Right lobe of liver (tissue), 6 donors: Measurements from ENCODE around the gene PFKFB4. TPM values are rescaled to one million over a fixed set of nuclear protein-coding genes. Genes with fewer than 3 reads are reported as not detected.

Experiments
- ATAC-seq, 4 donors: fragments of 200-7000 bp; cut with Tn5 transposase; one replicate each; pipeline ENCODE4 v1.9.1; 2020; ENCODE audit warnings: mild to moderate bottlenecking in 4 of 4, moderate library complexity in 4 of 4
- DNase-seq, 3 donors: peaks; one replicate each; pipeline ENCODE4 v3.0.0-alpha.2; 2020
- H3K27ac ChIP-seq, 3 donors: fragments of 200-600 bp; one replicate each; pipeline ENCODE4 v1.8.0; 2022
- H3K27me3 ChIP-seq, 2 donors: fragments of 200-600 bp; one replicate each; pipeline ENCODE4 v1.8.0; 2022
- H3K36me3 ChIP-seq, 4 donors: fragments of 200-600 bp; sonication (generic) in 1 of 4; one replicate each; pipeline versions ENCODE4 v1.5.1 to v1.8.0; 2017 to 2022; ENCODE audit warnings: control low read depth in 1 of 4
- H3K4me1 ChIP-seq, 4 donors: fragments of 200-600 bp; sonication (generic) in 1 of 4; one replicate each; pipeline versions ENCODE4 v1.5.1 to v1.8.0; 2017 to 2022; ENCODE audit warnings: control low read depth in 1 of 4
- H3K4me3 ChIP-seq, 3 donors: fragments of 200-600 bp; one replicate each; pipeline ENCODE4 v1.8.0; 2022
- H3K9me3 ChIP-seq, 4 donors: fragments of 200-600 bp; sonication (generic) in 1 of 4; one replicate each; pipeline versions ENCODE4 v1.5.1 to v1.8.0; 2017 to 2022; ENCODE audit warnings: control low read depth in 1 of 4
- POLR2A ChIP-seq: fragments of 450-650 bp; IDR thresholded peaks from one replicate; pipeline ENCODE4 v1.6.1; 2017; ENCODE audit warnings: antibody characterized with exemption, mild to moderate bottlenecking
- WGBS: methylation state at CpG from one replicate; pipeline ENCODE4 v1.1.6; 2018; ENCODE audit warnings: low coverage, low lambda C conversion rate; ENCODE audit not compliant: insufficient coverage; ENCODE audit errors: missing lambda C conversion rate; 5-methylcytosine and 5-hydroxymethylcytosine counted together
- intact Hi-C, 2 donors: fragments of 100-400 bp; cut with DNase I; formaldehyde crosslinking; loops; one replicate each; pipeline versions ENCODE4 v1.11.2 to v1.14.1; 2022
- total RNA-seq, 6 experiments: library from RNA; depleted of rRNA in 2 of 6; stranded (reverse); fragments of >200 nt in 2 of 6; fragmentation: NEBNext Ultra II Directional in 3 of 6; extraction: Animal tissue kit (Norgen Biotek cat#: 25700) in 3 of 6; gene quantifications; one replicate each; pipeline versions ENCODE4 v1.1.0 to v1.2.4, GENCODE V29; 2016 to 2023
- TF ChIP-seq, protein P1 (sequence below), 4 donors: fragments of 200-600 bp in 3 of 4; fragments of 450-650 bp in 1 of 4; IDR thresholded peaks; one replicate each; pipeline versions ENCODE4 v1.5.1 to v1.8.0; 2016 to 2022; ENCODE audit warnings: antibody characterized with exemption in 4 of 4, mild to moderate bottlenecking in 2 of 4
- donor health status: DM: no; HTN: yes; CAD: no.
- donor health status: DM: no; HTN: no; CAD: no.
- donor health status: DM: no; HTN: no; CAD: no.
- donor health status: DM: no; HTN: yes; CAD: no.
- donor health status: DM: no; HTN: yes; CAD: no.

The PFKFB4 gene
- total RNA-seq, 6 experiments from 2014 or later = 0.59 to 10.8 (median 1.4) TPM

DNA sequence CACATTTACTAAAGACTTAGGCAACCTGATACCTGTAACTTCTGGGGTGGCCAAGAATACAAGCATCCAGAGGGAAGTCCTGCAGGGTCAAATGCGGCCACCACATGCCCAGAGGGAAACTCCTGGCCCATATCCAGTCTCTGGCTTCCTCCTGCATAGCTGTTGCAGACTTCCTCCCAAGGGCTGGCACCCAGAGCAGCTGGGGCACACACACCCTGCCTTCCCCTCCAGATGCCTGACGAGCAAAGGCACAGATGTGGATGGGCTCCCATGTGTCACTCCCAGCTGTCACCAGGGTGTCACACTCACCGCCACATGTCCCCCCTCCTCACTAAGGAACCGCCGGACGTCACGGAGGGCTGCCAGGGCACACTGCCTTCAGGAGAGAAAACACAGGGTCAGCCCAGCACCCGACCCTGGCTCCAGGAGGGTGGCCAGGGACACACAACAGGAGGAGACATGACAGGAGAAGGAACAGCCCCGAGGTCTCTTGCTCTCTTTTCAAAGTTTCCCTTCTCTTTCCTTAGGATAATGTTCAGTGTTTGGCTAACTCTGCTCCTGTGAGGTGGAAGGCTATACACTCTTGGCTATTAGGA is 13.2 kb downstream of the PFKFB4 start:
- intact Hi-C loops = no loop called here
- H3K27me3 ChIP-seq = no peaks in the 10 kb centered on the region
- DNase-seq (peak in 1 of 3 donors; percentile 50), ATAC-seq (peak; percentile 46 to 58 (median 52))
- no peak overlapping the region for H3K27ac ChIP-seq
- H3K9me3 ChIP-seq = no peaks in the 10 kb centered on the region
- H3K4me3 ChIP-seq = no peak overlapping the region
- H3K36me3 ChIP-seq = no peaks in the 10 kb centered on the region
- peaks cover 0 to 3% (median 0%) of the 10 kb centered on the region in 4 donors for H3K4me1 ChIP-seq
- WGBS = 23% methylated on average over 3 of the region's 9 CpGs
- no peak for TF ChIP-seq POLR2A
- TF ChIP-seq, protein P1, sequence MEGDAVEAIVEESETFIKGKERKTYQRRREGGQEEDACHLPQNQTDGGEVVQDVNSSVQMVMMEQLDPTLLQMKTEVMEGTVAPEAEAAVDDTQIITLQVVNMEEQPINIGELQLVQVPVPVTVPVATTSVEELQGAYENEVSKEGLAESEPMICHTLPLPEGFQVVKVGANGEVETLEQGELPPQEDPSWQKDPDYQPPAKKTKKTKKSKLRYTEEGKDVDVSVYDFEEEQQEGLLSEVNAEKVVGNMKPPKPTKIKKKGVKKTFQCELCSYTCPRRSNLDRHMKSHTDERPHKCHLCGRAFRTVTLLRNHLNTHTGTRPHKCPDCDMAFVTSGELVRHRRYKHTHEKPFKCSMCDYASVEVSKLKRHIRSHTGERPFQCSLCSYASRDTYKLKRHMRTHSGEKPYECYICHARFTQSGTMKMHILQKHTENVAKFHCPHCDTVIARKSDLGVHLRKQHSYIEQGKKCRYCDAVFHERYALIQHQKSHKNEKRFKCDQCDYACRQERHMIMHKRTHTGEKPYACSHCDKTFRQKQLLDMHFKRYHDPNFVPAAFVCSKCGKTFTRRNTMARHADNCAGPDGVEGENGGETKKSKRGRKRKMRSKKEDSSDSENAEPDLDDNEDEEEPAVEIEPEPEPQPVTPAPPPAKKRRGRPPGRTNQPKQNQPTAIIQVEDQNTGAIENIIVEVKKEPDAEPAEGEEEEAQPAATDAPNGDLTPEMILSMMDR (IDR thresholded peaks at IDR 0.05) = no peak

DNA sequence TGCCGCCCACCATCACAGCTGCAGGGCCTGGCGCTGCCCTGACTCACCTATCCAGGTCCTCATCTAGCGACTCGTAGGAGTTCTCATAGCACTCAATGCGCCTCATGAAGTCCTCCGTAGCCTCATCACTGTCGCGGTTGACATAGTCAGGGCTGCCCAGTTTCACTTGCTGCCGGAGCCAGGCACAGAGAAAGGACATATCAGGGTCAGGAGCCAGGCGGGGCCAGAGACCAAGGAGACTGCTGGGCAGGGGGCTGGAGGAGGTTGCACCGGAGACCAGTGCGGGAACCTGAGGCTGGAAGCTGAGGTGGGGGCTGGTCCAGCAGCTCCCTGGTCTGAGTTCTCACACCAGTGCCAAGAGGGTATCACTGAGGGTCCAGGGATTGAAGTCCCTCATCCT is 18.2 kb downstream of the PFKFB4 start:
- intact Hi-C loops = no loop called here
- no CpG with 5 or more reads among the region's 12 CpGs for WGBS
- Histone ChIP-seq H3K27ac (no peak overlapping the region), H3K36me3 (no peaks in the 10 kb centered on the region), H3K4me3 (no peak overlapping the region), H3K27me3 (no peaks in the 10 kb centered on the region), H3K4me1 (no peaks in the 10 kb centered on the region), H3K9me3 (no peaks in the 10 kb centered on the region)
- DNase-seq (no peak), ATAC-seq (no peak)
- TF ChIP-seq POLR2A = no peak
- TF ChIP-seq, protein P1 (IDR thresholded peaks at IDR 0.05) = no peak

DNA sequence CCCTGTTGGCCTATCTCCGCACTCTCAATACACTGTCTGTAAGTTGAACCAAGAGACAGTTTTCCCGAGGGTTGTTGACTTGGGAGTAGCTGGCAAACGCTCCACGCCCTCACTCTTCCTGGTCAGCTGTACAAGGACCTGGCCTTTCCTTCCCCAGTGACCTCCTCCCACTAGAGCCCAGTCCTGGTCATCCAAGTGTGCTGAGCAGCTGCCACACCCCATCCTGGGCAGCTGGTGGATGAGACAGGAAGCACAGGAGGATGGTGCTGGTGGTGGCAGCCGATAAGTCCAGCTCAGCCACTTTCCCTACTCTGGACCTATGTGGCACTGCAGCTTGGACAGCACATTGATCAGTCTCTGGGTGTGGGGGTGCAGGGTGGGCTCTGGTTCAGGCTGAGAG is 19.8 kb downstream of the PFKFB4 start:
- no peak overlapping the region for H3K27ac ChIP-seq
- no peaks in the 10 kb centered on the region for H3K9me3 ChIP-seq
- H3K4me3 ChIP-seq = no peak overlapping the region
- H3K27me3 ChIP-seq = no peaks in the 10 kb centered on the region
- TF ChIP-seq POLR2A = no peak
- TF ChIP-seq, protein P1 (IDR thresholded peaks at IDR 0.05) = no peak
- H3K36me3 ChIP-seq = no peaks in the 10 kb centered on the region
- ATAC-seq (no peak), DNase-seq (no peak)
- WGBS = 85% methylated on average over 4 of the region's 5 CpGs
- intact Hi-C loops = no loop called here
- no peaks in the 10 kb centered on the region for H3K4me1 ChIP-seq

DNA sequence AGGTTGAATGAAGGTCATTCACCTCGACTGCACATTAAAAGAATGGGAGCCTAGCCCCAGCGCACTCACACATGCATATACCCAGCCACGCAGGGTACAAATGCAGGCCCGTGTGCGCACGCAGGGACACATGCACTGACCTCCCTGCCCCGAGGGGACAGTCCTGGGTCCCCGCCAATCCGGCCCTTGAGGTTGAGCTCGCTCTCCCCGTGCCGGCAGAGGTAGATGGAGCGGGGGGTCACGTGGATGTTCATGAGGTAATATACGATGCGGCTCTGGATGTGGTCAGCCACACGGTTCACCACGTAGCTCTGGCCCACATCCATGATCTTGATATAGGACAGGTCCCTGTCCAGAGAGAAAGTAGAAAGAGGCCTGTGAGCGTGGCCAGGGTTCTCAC is 20.5 kb downstream of the PFKFB4 start:
- 100% methylated on average over 9 of the region's 19 CpGs for WGBS
- Histone ChIP-seq H3K4me1 (no peaks in the 10 kb centered on the region), H3K36me3 (no peaks in the 10 kb centered on the region), H3K9me3 (no peaks in the 10 kb centered on the region), H3K27ac (no peak overlapping the region), H3K27me3 (no peaks in the 10 kb centered on the region), H3K4me3 (no peak overlapping the region)
- ATAC-seq = no peak
- DNase-seq = no peak
- intact Hi-C loops = no loop called here
- no peak for TF ChIP-seq POLR2A
- TF ChIP-seq, protein P1 (IDR thresholded peaks at IDR 0.05) = no peak
